ENCODE data around the gene MYBPC3. TPM values are rescaled to one million over a fixed set of nuclear protein-coding genes. Genes with fewer than 3 reads are reported as not detected.
A peak's percentile ranks its signal among the peaks of the same experiment; 100 is the strongest.

Gene MYBPC3
- total and polyA plus RNA-seq, 7 donors = 0.01 to 1.3 (median 0.44) TPM

DNA sequence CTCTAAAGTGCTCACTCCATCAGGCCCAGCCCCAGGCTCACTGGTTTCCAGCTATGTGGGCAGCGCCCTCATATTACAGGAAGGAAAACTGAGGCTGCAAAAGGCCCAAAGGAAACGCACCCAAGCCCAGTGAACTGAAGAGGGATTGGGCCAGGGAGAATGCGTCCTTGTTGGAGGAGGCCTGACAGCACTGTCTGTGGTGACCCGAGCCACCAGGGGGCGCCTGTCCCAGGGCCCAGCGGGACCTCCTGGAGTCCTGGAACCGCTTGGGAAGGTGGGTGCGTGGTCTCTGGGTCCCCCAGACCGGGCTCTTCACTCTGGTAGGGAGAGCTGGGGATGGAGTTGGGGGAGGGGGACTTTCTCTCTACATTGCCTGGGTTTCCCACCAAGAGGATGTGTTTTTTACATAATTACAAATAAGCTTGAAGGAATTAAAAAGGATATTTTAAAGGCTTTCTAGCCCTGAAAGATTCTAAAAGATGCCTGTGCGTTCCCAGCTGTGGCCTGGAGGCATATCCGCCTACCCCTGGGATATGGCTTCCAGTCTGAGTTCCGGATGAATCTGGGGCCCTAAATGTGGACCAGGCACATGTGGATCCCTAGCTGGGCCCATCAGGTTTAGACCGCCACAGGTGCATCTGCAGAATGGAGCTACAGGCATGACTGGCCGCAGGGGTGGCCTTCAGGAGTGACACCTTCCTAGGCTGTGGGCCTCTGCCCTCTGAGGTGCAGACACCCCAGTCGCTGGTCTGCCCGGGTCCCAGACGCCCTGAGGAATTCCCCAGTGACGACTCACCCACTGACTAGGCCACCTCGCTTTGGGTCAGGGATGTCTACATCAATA lies 21.6 kb upstream of the MYBPC3 start:
- intact Hi-C loops (cut with DNase I) = loop anchor here (1.0 to 5.0 kb wide), 4 partner anchors 33 to 81 kb away; partner anchors contain the start of gene SLC39A13 (in 2 of the 2)
- DNase-seq (peak; percentile 87 to 92), ATAC-seq (peak; percentile 89 to 96 (median 92))
- TF ChIP-seq, protein P1, sequence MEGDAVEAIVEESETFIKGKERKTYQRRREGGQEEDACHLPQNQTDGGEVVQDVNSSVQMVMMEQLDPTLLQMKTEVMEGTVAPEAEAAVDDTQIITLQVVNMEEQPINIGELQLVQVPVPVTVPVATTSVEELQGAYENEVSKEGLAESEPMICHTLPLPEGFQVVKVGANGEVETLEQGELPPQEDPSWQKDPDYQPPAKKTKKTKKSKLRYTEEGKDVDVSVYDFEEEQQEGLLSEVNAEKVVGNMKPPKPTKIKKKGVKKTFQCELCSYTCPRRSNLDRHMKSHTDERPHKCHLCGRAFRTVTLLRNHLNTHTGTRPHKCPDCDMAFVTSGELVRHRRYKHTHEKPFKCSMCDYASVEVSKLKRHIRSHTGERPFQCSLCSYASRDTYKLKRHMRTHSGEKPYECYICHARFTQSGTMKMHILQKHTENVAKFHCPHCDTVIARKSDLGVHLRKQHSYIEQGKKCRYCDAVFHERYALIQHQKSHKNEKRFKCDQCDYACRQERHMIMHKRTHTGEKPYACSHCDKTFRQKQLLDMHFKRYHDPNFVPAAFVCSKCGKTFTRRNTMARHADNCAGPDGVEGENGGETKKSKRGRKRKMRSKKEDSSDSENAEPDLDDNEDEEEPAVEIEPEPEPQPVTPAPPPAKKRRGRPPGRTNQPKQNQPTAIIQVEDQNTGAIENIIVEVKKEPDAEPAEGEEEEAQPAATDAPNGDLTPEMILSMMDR (IDR thresholded peaks at IDR 0.05) = peak; percentile 92
- 43 to 48% (median 43%) methylated on average over 19 of the region's 19 CpGs for WGBS, 3 donors
- Histone ChIP-seq H3K9me3 (no peaks in the 10 kb centered on the region), H3K4me1 (no peaks in the 10 kb centered on the region), H3K4me3 (peak overlapping the region; percentile 11), H3K36me3 (ENCODE audit: insufficient read depth in 1 of 2, low read depth in 1 of 2) (no peaks in the 10 kb centered on the region), H3K27me3 (ENCODE audit: insufficient read depth in 3 of 3, low read length in 2 of 3) (no peaks in the 10 kb centered on the region), H3K27ac (no peak overlapping the region)

DNA sequence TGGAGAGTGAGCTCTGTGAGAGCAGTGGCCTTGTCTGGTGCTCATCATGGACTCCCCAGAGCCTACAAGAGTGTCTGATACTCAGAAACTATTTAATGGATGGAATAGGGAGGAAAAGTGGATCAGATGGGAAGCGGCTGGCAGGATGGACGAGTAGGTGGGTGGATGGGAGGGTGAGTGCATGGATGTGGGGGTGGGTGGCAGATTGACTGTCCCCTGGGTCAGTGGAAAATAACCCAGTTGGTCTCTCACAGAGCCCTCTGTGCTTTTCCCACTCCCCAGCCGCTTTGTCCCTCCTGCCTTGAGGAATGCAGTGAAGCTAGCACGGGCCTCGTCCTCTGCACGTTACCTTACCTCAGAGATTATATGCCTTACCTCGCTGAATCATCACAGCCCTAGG lies 19.9 kb upstream of the MYBPC3 start:
- 72 to 78% (median 77%) methylated on average over 7 of the region's 7 CpGs for WGBS, 3 donors

DNA sequence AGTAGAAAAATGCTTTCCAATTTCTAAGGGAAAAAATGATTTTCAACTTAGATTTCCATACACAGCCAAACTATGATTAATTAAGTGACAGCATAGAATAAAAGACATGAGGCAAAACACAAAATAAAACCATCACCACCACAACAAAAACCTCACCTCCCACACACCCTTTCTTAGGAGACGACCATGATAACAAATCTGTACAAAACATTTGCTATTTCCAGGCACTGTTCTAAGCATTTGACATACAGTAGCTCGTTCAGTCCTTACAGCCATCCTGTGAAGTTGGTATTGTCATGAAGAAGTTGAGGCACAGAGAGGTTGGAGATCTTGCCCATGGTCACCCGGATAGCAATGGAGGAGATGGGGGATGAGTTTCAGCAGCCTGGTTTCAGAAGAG lies 17.2 kb upstream of the MYBPC3 start:
- TF ChIP-seq, protein P1 (IDR thresholded peaks at IDR 0.05) = no peak
- Histone ChIP-seq H3K4me1 (no peaks in the 10 kb centered on the region), H3K36me3 (ENCODE audit: insufficient read depth in 1 of 2, low read depth in 1 of 2) (no peaks in the 10 kb centered on the region), H3K4me3 (no peak overlapping the region), H3K27me3 (ENCODE audit: insufficient read depth in 3 of 3, low read length in 2 of 3) (no peaks in the 10 kb centered on the region), H3K27ac (no peak overlapping the region), H3K9me3 (no peaks in the 10 kb centered on the region)
- DNase-seq (no peak), ATAC-seq (no peak)
- WGBS, 3 donors = 47 to 64% (median 52%) methylated on average over 3 of the region's 3 CpGs
- intact Hi-C loops (cut with DNase I) = loop anchor here in 1 of 2 donors (5.0 kb wide), 1 partner anchor 38 kb away; the partner anchor contains the start of gene SLC39A13

More for the DNA sequence above, 19.9 kb upstream of the MYBPC3 start:
- ATAC-seq = no peak
- TF ChIP-seq, protein P1 (IDR thresholded peaks at IDR 0.05) = no peak
- intact Hi-C loops (cut with DNase I) = loop anchor here in 1 of 2 donors (5.0 kb wide), 1 partner anchor 35 kb away; the partner anchor contains the start of gene SLC39A13
- Histone ChIP-seq H3K36me3 (ENCODE audit: insufficient read depth in 1 of 2, low read depth in 1 of 2) (no peaks in the 10 kb centered on the region), H3K27ac (no peak overlapping the region), H3K27me3 (ENCODE audit: insufficient read depth in 3 of 3, low read length in 2 of 3) (no peaks in the 10 kb centered on the region), H3K4me1 (no peaks in the 10 kb centered on the region), H3K9me3 (no peaks in the 10 kb centered on the region), H3K4me3 (no peak overlapping the region)
- DNase-seq = no peak

DNA sequence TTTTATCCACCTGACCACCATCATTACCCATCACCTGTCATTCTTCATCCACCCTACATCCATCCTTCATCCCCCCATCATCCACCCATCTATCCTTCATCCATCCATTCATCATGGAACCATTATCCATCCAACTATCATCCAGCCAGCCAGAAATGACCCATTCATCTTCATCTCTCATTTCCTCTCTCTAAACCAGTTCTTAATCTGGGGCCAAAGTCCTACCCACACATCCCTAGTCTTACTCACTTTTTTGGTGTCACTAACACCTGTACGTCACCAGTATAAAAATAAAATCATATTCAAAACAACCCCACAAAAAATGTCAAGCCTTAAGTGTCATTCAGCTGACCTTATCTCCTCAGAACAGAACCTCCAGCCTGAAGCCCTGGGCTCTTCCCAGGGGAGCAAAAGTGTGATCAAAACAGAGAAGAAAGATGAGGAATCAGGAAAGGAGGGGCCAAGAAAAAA lies 13.6 kb upstream of the MYBPC3 start:
- ATAC-seq = no peak
- H3K36me3 ChIP-seq (ENCODE audit: insufficient read depth in 1 of 2, low read depth in 1 of 2) = no peaks in the 10 kb centered on the region
- H3K27ac ChIP-seq = no peak overlapping the region
- no peak for DNase-seq
- no peaks in the 10 kb centered on the region for H3K4me1 ChIP-seq
- intact Hi-C loops (cut with DNase I) = no loop called here
- TF ChIP-seq, protein P1 (IDR thresholded peaks at IDR 0.05) = no peak
- no peaks in the 10 kb centered on the region for H3K27me3 ChIP-seq (ENCODE audit: insufficient read depth in 3 of 3, low read length in 2 of 3)
- 64 to 84% (median 68%) methylated on average over 1 of the region's 1 CpG for WGBS, 3 donors
- no peaks in the 10 kb centered on the region for H3K9me3 ChIP-seq
- H3K4me3 ChIP-seq = no peak overlapping the region
